GM18868 (cell line): ENCODE results near the gene RHOU.
"Not testable (repeated sequence)": the region's sequence is repeated elsewhere in the genome, so short reads cannot be mapped to it uniquely, and the experiment has no call there.

Source experiments
- ATAC-seq: cut with Tn5 transposase; IDR thresholded peaks from one replicate; pipeline ENCODE4 v1.9.1; 2021; ENCODE audit warnings: mild to moderate bottlenecking, moderate library complexity; ENCODE audit not compliant: unreplicated experiment

RHOU gene

GRCh38 chr1:228755800-228756199, 20.5 kb downstream of the RHOU start:
- ATAC-seq: no peak

- ATAC-seq: no peak
Measured at GRCh38 chr1:228756457-228756856, 21.2 kb downstream of the RHOU start.

- ATAC-seq: no peak
Measured at GRCh38 chr1:228758447-228758846, 23.2 kb downstream of the RHOU start.

DNA sequence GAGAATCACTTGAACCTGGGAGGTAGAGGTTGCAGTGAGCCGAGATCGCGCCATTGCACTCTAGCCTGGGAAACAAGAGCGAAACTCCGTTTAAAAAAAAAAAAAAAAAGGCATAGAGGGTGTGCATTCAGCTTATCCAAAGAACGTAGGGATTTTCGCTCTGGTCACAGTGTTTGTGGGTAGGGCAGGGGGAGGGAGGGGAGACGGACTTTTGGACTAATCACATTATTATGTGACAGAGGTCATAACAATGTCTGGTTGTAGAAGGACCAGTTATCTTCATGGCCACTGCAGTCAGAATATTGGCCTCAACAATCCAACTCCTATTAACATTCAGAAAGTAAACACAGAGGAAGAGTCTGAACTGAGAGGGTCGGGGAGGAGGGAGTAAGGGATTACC, 25.7 kb downstream of the RHOU start:
- ATAC-seq: no peak

- no peak for ATAC-seq
Measured at GRCh38 chr1:228763561-228763960, 28.3 kb downstream of the RHOU start.

DNA sequence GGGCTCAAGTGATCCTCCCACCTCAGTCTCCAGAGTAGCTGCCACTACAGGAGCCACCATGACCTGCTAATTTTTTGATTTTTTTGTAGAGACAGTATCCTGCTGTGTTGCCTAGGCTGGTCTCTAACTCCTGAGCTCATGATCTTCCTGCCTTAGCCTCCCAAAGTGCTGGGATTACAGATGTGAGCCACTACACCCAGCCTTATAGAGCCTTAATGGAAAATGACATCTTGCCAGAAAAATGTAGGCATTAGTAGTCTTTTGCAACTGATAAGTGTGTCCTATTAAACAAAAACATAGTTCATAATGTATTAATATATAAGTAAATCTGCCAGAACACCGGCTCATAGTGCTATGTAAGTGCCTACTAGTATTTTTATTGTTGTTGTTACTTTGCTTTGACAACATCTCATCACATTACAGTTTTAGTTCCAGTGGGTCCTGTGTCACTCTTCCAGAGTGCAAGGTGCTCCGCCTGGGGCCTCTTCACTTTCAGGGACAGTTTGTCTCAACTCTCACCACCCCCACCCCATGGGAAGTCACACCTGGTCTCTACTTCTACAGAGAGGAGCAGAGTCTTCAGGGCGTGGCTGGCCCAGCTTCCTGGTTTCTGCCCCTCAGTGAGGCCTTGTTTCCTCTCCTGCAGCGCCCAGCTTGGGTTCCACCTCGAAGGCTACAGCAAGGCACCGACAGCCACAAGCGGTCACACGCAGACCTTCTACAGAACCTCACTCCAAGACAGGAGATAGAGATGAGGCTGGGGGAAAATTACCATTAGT, 30.1 kb downstream of the RHOU start:
- ATAC-seq: no peak

GRCh38 chr1:228766788-228767187, 31.5 kb downstream of the RHOU start:
- ATAC-seq: no peak

DNA sequence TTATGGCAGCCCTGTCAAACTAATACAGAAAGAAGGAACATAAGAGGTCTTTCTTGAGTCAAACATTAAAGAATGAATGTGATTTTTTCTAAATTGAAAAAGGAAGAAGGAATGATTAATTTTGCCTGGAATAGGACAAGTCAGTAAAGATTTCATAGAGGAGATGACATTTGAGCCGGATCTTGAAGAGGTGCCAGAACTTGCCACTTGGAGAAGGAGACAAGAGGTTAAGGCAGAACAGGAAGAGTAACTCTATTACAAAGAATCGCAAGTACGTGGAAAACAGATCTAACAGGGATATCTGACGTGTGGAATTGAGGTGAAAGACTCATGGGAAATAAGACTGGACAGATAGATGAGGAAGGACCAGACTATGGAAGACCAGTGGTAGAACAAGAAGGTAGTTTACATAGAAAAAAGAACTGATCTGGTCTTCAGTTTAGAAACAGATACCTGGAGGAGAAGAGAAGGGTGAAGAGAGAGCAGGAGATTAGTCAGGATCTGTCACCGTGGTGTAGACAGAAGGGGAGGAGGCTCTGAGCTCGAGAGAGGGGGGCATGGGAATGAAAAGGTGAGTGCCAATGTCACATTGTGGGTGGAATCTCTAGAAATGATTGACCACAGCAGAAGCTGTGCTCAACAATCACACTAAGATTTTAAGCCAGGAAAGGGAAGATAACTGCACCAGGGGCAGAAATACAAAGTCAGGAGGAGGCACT, 32.5 kb downstream of the RHOU start:
- ATAC-seq: no peak

GRCh38 chr1:228768355-228769000, 33.2 kb downstream of the RHOU start:
- no peak for ATAC-seq

DNA sequence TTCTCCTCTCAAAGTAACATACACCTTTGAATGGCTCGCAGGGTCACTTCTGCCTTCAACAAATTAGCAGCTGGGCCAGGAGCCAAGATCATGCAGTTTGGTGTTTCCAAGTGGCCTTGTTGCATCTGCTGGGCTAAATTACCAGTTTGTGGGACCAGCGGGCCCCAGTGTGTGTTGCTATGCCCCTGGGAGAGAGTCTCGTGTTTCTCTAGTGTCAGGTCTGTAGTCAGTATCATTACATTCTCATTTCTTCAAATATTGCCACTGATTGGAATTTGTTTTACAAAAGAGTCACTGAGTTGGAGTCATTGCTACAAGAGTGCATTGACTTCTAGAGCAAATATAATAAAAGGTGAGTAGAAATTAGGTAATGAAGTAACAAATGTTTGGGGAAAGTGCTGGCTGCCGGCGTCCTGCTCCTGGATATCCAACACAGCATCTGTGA, 35.5 kb downstream of the RHOU start:
- ATAC-seq: no peak

DNA sequence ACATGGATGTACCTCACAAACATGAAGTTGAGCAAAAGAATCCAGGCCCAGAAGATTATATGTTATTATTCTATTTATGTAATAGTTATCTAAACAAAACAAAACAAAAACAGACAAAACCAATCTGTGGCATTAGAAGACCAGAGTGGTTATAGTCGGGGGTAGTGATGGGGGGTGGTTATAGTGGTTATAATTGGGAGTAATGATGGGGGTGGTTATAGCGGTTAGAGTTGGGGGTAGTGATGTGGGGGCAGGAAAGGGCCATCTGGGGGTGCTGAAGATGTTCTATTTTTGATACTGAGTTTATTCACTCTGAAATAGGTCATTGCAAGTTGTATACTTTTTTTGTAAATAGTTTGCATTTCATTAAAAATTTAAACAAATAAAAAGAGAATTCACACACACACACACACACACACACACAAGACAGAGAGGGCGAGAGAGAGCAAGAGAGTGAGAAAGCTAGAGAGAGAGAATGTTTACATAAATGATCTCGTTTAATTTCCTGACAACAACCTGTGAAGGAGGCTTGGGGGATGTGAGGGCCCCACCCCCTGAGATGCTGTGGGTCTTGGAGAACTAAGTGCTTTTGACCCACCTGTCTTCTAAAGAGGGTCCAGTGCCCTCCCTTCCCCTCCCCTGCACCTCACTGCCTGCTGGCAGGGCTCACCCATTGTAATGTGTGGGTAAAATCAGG, 37.4 kb downstream of the RHOU start:
- ATAC-seq: no peak

GRCh38 chr1:228775946-228776345, 40.7 kb downstream of the RHOU start:
- ATAC-seq: not testable (repeated sequence)

DNA sequence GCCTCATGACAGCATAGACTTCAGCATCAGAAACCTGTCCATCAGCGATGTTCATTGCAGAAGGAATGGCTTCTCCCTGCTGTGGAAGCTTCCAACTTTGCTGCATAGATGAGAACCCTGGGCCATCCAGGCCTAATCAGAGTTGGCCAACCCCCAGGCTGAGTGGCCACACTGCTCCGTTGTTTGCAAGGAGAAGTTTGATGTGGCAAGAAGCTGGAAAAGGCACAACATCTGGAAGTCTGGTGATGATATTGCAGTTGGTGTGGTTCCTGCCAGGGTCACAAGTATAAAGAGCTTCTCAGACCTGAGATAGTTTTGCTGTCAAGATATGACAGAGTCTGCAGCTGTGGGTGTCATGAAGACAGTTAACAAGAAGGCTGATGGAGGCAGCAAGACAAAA, 41.2 kb downstream of the RHOU start:
- ATAC-seq: no peak

GRCh38 chr1:228777236-228777635, 42.0 kb downstream of the RHOU start:
- no peak for ATAC-seq

DNA sequence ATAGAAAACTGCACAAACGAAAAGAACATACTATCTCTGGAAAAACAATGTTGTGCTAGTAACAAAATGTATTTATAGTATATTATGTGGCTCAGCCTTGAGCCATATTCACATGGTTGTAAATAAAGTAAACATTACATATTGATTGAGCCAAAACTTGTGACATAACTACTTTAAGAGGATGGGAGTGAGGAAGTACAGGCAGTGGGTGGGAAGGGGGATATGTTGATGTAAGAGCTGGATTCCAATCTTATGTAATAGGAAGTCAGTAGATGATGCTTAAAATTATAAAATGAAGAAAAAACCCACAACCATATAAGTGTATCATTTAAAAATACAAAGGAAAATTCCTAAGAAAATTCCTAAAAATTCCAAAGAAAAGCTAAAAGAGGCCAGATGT, 42.7 kb downstream of the RHOU start:
- ATAC-seq: no peak

GRCh38 chr1:228778466-228778865, 43.2 kb downstream of the RHOU start:
- no peak for ATAC-seq

GRCh38 chr1:228778961-228779360, 43.7 kb downstream of the RHOU start:
- ATAC-seq: no peak

DNA sequence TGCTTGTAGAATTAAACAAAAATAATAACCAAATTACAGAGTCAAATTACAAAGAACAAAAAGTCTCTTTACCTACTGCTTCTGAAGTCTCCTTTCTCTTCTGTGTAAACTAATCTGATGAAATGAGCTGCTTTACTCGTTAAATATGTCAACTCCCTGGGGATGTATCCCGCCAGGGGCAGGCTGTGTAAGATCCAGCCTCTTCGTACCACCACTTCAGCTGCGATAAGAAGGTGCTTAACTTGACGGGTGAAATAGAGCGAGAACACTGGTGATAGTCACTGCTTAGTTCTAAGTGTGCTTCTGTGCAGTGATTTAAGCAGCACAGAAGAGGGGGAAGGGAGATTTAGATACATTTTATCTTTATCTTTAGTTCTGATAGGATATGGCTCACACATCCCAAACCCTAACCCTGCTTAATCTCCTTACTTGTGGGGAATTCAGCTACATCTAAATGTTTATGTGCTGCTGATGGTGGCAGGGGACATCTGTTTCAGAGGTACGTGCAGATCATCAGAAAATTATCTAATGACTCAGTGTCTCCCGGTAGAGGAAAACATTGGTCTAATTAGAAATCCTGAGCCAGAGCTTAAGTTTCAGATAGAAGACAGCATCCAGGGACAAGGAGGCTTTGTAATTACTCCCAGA, 46.0 kb downstream of the RHOU start:
- no peak for ATAC-seq

GRCh38 chr1:228781809-228782661, 46.8 kb downstream of the RHOU start:
- ATAC-seq: no peak
